GM19043 (cell line): Measurements from ENCODE around the gene METTL24.
"Not testable (repeated sequence)": the region's sequence is repeated elsewhere in the genome, so short reads cannot be mapped to it uniquely, and the experiment has no call there.

ENCODE experiments used
- ATAC-seq: cut with Tn5 transposase; IDR thresholded peaks from one replicate; pipeline ENCODE4 v1.9.1; 2021; ENCODE audit warnings: low read depth; ENCODE audit not compliant: unreplicated experiment

Gene METTL24

GRCh38 chr6:110363748-110364147 lies 5.6 kb upstream of the METTL24 start:
- no peak for ATAC-seq

DNA sequence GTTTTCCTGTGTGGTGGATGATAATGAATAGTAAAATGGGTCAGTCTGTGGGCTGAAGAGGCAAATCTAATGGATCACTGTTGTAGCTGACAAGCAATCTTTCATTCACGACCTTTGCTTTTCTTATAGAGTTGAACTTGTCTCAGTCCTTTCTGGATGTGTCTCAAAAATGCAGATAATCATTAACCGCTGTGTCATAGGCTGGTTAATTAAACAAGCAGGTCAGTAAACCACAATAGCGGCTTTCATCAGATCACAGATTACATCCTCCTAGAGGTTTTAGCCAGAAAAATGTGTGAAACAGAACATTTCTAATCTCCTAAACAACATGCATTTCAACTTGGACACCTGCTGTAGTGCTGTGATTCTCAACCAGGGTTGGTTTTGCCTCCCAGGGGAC lies 2.5 kb upstream of the METTL24 start:
- ATAC-seq = no peak

- ATAC-seq = no peak
These were observed 1.4 kb upstream of the METTL24 start for GRCh38 chr6:110359556-110359955.

GRCh38 chr6:110358553-110359160 lies 508 bp upstream of the METTL24 start:
- ATAC-seq = no peak

- ATAC-seq = no peak
These were observed 868 bp downstream of the METTL24 start for GRCh38 chr6:110357298-110357663.

GRCh38 chr6:110356778-110357177 lies 1.4 kb downstream of the METTL24 start:
- ATAC-seq = no peak

- ATAC-seq = no peak
These were observed 2.4 kb downstream of the METTL24 start for GRCh38 chr6:110355727-110356126.

DNA sequence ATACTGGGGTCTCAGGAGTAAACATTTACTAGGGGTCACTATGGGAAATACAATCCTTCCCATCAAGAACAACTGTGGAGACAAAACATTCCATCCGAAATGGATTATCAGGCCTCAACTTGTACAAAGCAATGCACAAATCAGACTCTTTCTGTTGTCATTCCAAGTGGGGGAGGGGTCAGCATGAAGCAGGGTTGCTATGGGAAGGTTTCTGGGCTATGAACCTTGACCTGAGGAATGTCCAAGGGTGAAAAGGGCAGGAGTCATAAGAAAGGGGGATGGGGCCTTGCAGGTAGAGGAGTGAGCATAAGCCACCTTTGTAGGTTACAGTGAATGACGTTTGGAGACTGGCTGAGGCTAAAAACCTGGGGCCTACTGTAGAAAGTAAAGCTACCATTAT lies 3.1 kb downstream of the METTL24 start:
- no peak for ATAC-seq

DNA sequence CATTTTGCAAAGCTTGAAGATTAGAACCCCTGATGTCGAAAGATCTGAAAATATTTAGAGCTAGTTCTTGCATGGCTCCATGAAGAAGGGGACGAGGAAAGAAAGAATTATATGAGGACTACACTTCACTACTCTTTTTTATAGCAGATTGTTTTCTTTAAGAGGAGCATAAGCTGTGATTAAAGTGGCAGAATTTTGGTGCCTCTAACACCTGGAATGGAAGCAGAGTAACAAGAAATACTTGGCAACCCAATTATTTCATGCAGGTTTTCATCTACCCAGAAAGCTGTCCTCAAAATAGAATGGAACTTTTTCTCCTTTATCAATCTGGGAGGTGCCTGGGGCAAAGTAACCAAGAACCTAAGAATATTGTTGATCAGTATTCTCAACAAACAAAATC lies 4.0 kb downstream of the METTL24 start:
- ATAC-seq = no peak

- ATAC-seq = no peak
These were observed 4.6 kb downstream of the METTL24 start for GRCh38 chr6:110353457-110354001.

DNA sequence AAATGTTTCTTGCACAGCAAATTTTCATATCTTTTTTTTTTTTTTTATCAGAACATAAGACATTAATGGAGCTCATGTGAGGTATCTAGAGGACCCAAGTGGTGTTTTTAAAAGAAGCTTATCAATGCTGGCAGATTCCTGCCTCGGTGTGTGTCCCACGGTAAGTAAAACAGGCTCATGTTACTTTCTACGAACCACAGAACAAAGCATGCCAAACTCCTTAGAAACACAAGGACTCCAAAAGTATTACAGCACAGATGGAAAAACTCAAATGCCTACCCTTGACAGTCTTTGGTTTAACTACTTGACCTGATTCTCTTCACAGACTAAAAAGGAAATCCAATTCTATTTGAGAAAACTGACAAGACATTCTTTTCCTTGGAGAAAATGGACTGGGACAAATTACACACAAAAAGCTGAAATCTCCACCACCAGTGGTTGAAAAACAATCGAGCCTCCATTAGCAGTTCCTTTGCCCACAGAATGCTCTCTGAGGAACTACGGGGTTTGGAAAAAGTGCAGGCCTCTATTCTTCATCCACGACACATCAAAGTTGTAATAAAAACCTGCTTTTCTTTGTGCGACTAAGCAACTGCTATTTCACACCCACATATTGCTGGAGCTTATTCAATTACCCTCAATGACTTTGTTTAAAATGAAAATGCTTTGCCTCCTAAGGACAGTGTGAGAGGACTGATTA lies 5.4 kb downstream of the METTL24 start:
- no peak for ATAC-seq

GRCh38 chr6:110351986-110352385 lies 6.2 kb downstream of the METTL24 start:
- ATAC-seq = no peak

GRCh38 chr6:110351546-110351945 lies 6.6 kb downstream of the METTL24 start:
- no peak for ATAC-seq

GRCh38 chr6:110350593-110350992 lies 7.6 kb downstream of the METTL24 start:
- not testable (repeated sequence) for ATAC-seq

DNA sequence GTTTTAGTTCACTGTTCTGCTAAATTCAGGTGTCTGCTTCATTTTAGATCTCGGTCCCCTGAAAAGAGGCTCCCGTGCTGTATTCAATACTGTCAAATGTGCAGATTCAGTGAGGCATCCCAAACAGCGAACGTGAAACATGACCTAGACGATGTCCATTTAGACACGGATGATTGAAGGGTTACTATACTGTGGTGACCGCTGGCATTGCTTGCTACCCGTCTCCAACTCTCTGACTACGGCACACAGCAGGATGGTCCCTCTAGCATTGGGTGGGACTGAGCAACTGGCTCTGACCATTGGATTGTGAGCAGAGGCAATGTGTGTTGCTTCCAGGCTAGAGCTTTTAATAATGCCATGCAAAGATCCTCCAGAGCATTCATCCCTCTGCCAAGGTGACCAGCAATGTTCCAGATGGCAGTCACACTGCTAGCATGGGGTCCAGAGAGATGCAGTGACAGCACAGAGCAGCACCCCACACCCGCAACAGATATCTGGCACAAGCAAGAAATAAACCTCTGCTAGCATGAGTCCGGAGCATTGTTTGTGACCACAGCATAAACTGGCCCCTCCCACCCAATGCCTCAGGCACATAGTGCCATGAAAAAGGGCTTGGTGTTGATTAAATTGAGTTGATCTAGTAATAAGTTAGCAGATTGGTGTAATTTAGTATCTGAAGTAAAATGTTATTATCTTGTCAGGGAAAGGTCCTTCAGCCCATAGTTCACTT lies 9.0 kb downstream of the METTL24 start:
- ATAC-seq = no peak

- ATAC-seq = no peak
These were observed 13.1 kb downstream of the METTL24 start for GRCh38 chr6:110345025-110345424.

GRCh38 chr6:110342759-110343158 lies 15.4 kb downstream of the METTL24 start:
- no peak for ATAC-seq

- no peak for ATAC-seq
These were observed 16.2 kb downstream of the METTL24 start for GRCh38 chr6:110341663-110342596.

DNA sequence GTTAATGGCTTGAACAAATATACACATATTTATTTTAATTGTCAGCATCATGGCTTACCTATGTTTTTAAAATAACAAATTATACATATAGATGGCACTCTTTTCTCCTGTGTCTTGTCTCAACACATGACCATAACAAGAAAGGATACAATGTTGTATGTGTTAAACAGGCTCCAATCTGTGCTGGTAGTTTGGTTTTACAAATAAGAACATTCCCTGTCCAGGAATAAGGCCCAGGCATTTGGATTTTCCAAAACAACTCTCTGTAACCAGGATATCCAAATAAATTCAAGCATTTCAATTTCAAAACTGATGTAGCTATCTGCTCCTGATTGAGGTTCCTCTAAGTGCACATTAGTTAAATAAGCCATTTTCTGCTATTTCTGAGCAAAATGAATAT lies 17.1 kb downstream of the METTL24 start:
- ATAC-seq = no peak

DNA sequence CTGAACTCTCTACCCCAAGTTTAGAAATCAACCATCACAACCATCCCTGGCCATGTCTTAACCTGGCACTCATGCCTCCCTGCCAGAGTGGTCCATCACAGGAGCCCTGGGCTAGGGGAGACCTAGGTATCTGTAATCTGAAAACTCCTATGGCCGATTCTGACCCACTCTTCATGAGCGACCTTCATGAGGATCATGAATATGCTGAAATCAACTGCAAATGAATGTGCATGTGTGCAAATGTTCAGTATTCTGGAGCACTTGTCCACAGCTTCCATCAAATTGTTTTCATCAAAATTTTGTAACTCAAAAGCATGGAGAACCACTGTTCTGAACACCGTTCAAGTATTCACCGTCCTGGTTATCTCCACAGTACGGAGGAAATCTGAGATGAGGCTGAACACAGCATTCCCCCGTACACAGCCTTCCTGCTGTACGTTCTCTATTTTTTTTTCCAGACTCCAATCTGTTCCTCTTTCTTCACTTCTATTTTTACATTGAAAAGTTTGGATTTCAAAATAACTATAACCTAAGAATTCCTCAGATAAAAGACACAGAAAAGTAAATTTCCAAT lies 17.7 kb downstream of the METTL24 start:
- ATAC-seq = no peak
